Bronchial epithelial cell (primary cell): ENCODE measurements around the gene ZNF516. TPM values are rescaled to one million over a fixed set of nuclear protein-coding genes. Genes with fewer than 3 reads are reported as not detected.

Experiments
- DNase-seq: peaks from one replicate; pipeline ENCODE4 v3.0.0-alpha.2; 2010; ENCODE audit warnings: low read depth
- FAIRE-seq: peaks from 2 replicates; lab custom pipeline; 2011; peaks lifted over from hg19 to GRCh38; lab: Jason Lieb, UNC
- H3K27me3 ChIP-seq: 2 replicates; pipeline ENCODE4 v1.5.1; 2011; ENCODE audit warnings: low read length; ENCODE audit not compliant: control insufficient read depth, insufficient read depth
- H3K36me3 ChIP-seq: 2 replicates; pipeline ENCODE4 v1.5.1; 2011; ENCODE audit warnings: low read length; ENCODE audit not compliant: control insufficient read depth, insufficient read depth
- H3K4me3 ChIP-seq: 2 replicates; pipeline ENCODE4 v1.5.1; 2011; ENCODE audit warnings: mild to moderate bottlenecking, low read depth, low read length, control low read depth
- CTCF ChIP-seq: IDR thresholded peaks from 2 replicates; pipeline ENCODE4 v1.5.1; 2011; ENCODE audit warnings: mild to moderate bottlenecking, moderate library complexity, low read length, control low read depth, inconsistent platforms; ENCODE audit not compliant: insufficient read depth, severe bottlenecking
- total RNA-seq: library from RNA; depleted of rRNA; stranded (reverse); fragments of >200 nt; gene quantifications from 2 replicates; pipeline ENCODE4 v1.2.1, GENCODE V29; 2014

ZNF516 gene
- total RNA-seq, 1 donor from 2014 or later = 16.6 TPM

GRCh38 chr18:76377359-76377756, 117.7 kb downstream of the ZNF516 start:
- FAIRE-seq (no peak), DNase-seq (no peak)
- Histone ChIP-seq H3K4me3 (no peak overlapping the region), H3K27me3 (no peaks in the 10 kb centered on the region), H3K36me3 (peaks cover 6% of the 10 kb centered on the region)
- TF ChIP-seq CTCF = no peak

- TF ChIP-seq CTCF = peak; percentile 18
- Histone ChIP-seq H3K27me3 (no peaks in the 10 kb centered on the region), H3K4me3 (no peak overlapping the region), H3K36me3 (peaks cover 8% of the 10 kb centered on the region)
- FAIRE-seq (no peak), DNase-seq (peak; percentile 75)
These were observed 118.2 kb downstream of the ZNF516 start for GRCh38 chr18:76376668-76377358.

- H3K4me3 ChIP-seq = no peak overlapping the region
- no peak for FAIRE-seq
- DNase-seq = peak; percentile 85
- H3K36me3 ChIP-seq = peaks cover 9% of the 10 kb centered on the region
- no peaks in the 10 kb centered on the region for H3K27me3 ChIP-seq
- no peak for TF ChIP-seq CTCF
These were observed 118.8 kb downstream of the ZNF516 start for GRCh38 chr18:76376225-76376624.

GRCh38 chr18:76374330-76375281, 120.4 kb downstream of the ZNF516 start:
- no peak for FAIRE-seq
- no peak for DNase-seq
- TF ChIP-seq CTCF = no peak
- peaks cover 12% of the 10 kb centered on the region for H3K36me3 ChIP-seq
- no peak overlapping the region for H3K4me3 ChIP-seq
- H3K27me3 ChIP-seq = no peaks in the 10 kb centered on the region

GRCh38 chr18:76373297-76373696, 121.7 kb downstream of the ZNF516 start:
- Histone ChIP-seq H3K4me3 (no peak overlapping the region), H3K27me3 (no peaks in the 10 kb centered on the region), H3K36me3 (peaks cover 9% of the 10 kb centered on the region)
- TF ChIP-seq CTCF = no peak
- no peak for FAIRE-seq
- DNase-seq = peak; percentile 78
